IMR-90 (cell line): ENCODE data around the gene EIF4A2. TPM values are rescaled to one million over a fixed set of nuclear protein-coding genes. Genes with fewer than 3 reads are reported as not detected.

ENCODE experiments used
- ATAC-seq: fragments of 200-7000 bp; cut with Tn5 transposase; 2 replicates; pipeline ENCODE4 v1.9.1; 2020; ENCODE audit warnings: low read depth, mild to moderate bottlenecking, moderate library complexity
- BruUV-seq: library from RNA; stranded (reverse); fragments of 400-500 nt; replicated peaks from 2 replicates; lab custom pipeline; 2021; lab: Mats Ljungman, UMichigan
- CTCF ChIA-PET: fragments of 300-600 bp; formaldehyde crosslinking; extraction: SDS; loops from one replicate; lab custom pipeline; 2021; ENCODE audit warnings: antibody characterized with exemption; lab: Yijun Ruan, JAX
- POLR2A ChIA-PET: fragments of 300-600 bp; sonication (Branson Sonifier 250); formaldehyde crosslinking; loops from one replicate; lab custom pipeline; 2022; ENCODE audit warnings: antibody characterized with exemption; ENCODE audit not compliant: unreplicated experiment; lab: Charles Lee
- DNase-seq: peaks from one replicate; pipeline ENCODE4 v3.0.0; 2013
- H2AFZ ChIP-seq: replicated peaks from 2 replicates; pipeline ENCODE3; 2013; ENCODE audit warnings: low read length, mild to moderate bottlenecking; ENCODE audit not compliant: poor library complexity
- H2AK5ac ChIP-seq: 2 replicates; pipeline ENCODE4 v1.6.1; 2013; ENCODE audit warnings: low read depth, low read length, inconsistent platforms
- H2AK9ac ChIP-seq: replicated peaks from 2 replicates; pipeline ENCODE3; 2013; ENCODE audit warnings: mild to moderate bottlenecking, low read depth, low read length, moderate library complexity; ENCODE audit not compliant: poor library complexity
- H2BK120ac ChIP-seq: 2 replicates; pipeline ENCODE4 v1.6.1; 2013; ENCODE audit warnings: low read depth, low read length, inconsistent platforms
- H2BK15ac ChIP-seq: 3 replicates; pipeline ENCODE4 v1.6.1; 2013; ENCODE audit warnings: low read depth, low read length, inconsistent platforms
- H2BK20ac ChIP-seq: 2 replicates; pipeline ENCODE4 v1.6.1; 2013; ENCODE audit warnings: low read depth, mild to moderate bottlenecking, inconsistent platforms, low read length, moderate library complexity
- H2BK5ac ChIP-seq: 2 replicates; pipeline ENCODE4 v1.6.1; 2013; ENCODE audit warnings: mild to moderate bottlenecking, low read depth, low read length, inconsistent platforms; ENCODE audit not compliant: poor library complexity, severe bottlenecking
- H3K14ac ChIP-seq: replicated peaks from 2 replicates; pipeline ENCODE4 v1.6.1; 2013; ENCODE audit warnings: low read depth, low read length, inconsistent platforms
- H3K18ac ChIP-seq: 2 replicates; pipeline ENCODE4 v1.6.1; 2013; ENCODE audit warnings: low read depth, low read length, control low read depth
- H3K23ac ChIP-seq: 2 replicates; pipeline ENCODE4 v1.6.1; 2013; ENCODE audit warnings: low read depth, low read length, inconsistent platforms
- H3K27ac ChIP-seq: 2 replicates; pipeline ENCODE4 v1.5.1; 2013; ENCODE audit warnings: mild to moderate bottlenecking, control low read depth, low read length; ENCODE audit not compliant: insufficient read depth
- H3K27me3 ChIP-seq: 2 replicates; pipeline ENCODE4 v1.6.1; 2013; ENCODE audit warnings: low read length; ENCODE audit not compliant: control insufficient read depth, insufficient read depth
- H3K36me3 ChIP-seq: 2 replicates; pipeline ENCODE4 v1.6.1; 2013; ENCODE audit warnings: low read length, mixed read lengths; ENCODE audit not compliant: control insufficient read depth, insufficient read depth
- H3K4ac ChIP-seq: 2 replicates; pipeline ENCODE4 v1.6.1; 2013; ENCODE audit warnings: low read depth, low read length, inconsistent platforms
- H3K4me1 ChIP-seq: 2 replicates; pipeline ENCODE4 v1.6.1; 2013; ENCODE audit warnings: low read length, mixed read lengths; ENCODE audit not compliant: control insufficient read depth, insufficient read depth
- H3K4me2 ChIP-seq: 2 replicates; pipeline ENCODE4 v1.6.1; 2013; ENCODE audit warnings: low read depth, mild to moderate bottlenecking, control low read depth, low read length, moderate library complexity
- H3K4me3 ChIP-seq: 2 replicates; pipeline ENCODE4 v1.5.1; 2013; ENCODE audit warnings: low read depth, mild to moderate bottlenecking, control low read depth, low read length, moderate library complexity; ENCODE audit not compliant: insufficient read depth
- H3K56ac ChIP-seq: 2 replicates; pipeline ENCODE4 v1.6.1; 2013; ENCODE audit warnings: low read length, inconsistent platforms; ENCODE audit not compliant: insufficient read depth; ENCODE audit errors: extremely low read depth
- H3K79me1 ChIP-seq, 2 experiments: 2 replicates each; pipeline ENCODE4 v1.6.1; 2013; ENCODE audit warnings: low read length in 2 of 2, inconsistent platforms in 1 of 2, low read depth in 1 of 2
- H3K9ac ChIP-seq: 2 replicates; pipeline ENCODE4 v1.6.1; 2013; ENCODE audit warnings: low read depth, low read length, control low read depth
- H3K9me1 ChIP-seq: 2 replicates; pipeline ENCODE4 v1.6.1; 2013; ENCODE audit warnings: low read length, inconsistent platforms; ENCODE audit not compliant: insufficient read depth
- H3K9me3 ChIP-seq: 2 replicates; pipeline ENCODE4 v1.6.1; 2013; ENCODE audit warnings: low read length; ENCODE audit not compliant: control insufficient read depth, insufficient read depth
- H4K20me1 ChIP-seq: 2 replicates; pipeline ENCODE4 v1.6.1; 2013; ENCODE audit warnings: low read length, inconsistent platforms; ENCODE audit not compliant: insufficient read depth
- H4K5ac ChIP-seq: 2 replicates; pipeline ENCODE4 v1.6.1; 2013; ENCODE audit warnings: mild to moderate bottlenecking, low read depth, low read length, control low read depth
- H4K8ac ChIP-seq, 2 experiments: 2 replicates each; pipeline ENCODE4 v1.6.1; 2013; ENCODE audit warnings: low read depth in 2 of 2, low read length in 2 of 2, control low read depth in 1 of 2, inconsistent platforms in 1 of 2
- H4K91ac ChIP-seq: 2 replicates; pipeline ENCODE4 v1.6.1; 2013; ENCODE audit warnings: low read depth, low read length, inconsistent platforms; ENCODE audit not compliant: insufficient read depth
- BHLHE40 ChIP-seq: fragments of 150-350 bp; IDR thresholded peaks from 2 replicates; pipeline ENCODE4 v1.6.1; 2016; ENCODE audit warnings: mild to moderate bottlenecking, low read depth, low read length
- CEBPB ChIP-seq: IDR thresholded peaks from 2 replicates; pipeline ENCODE4 v1.6.1; 2012; ENCODE audit warnings: low read depth, low read length, improper control_type of control experiment
- CTCF ChIP-seq: conservative IDR thresholded peaks from 2 replicates; pipeline ENCODE4 v1.5.1; 2012; ENCODE audit warnings: mild to moderate bottlenecking, low read depth, low read length, improper control_type of control experiment
- RCOR1 ChIP-seq: IDR thresholded peaks from 2 replicates; pipeline ENCODE4 v1.6.1; 2012; ENCODE audit warnings: mild to moderate bottlenecking, low read length, improper control_type of control experiment; ENCODE audit not compliant: insufficient replicate concordance
- USF2 ChIP-seq: fragments of 150-350 bp; IDR thresholded peaks from 2 replicates; pipeline ENCODE4 v1.6.1; 2017; ENCODE audit warnings: mild to moderate bottlenecking, antibody characterized with exemption, low read length, low read depth
- WGBS, 2 experiments: methylation state at CpG; one replicate each; pipeline versions ENCODE4 v1.1.5 to v1.1.7; 2013; ENCODE audit warnings: missing lambda C conversion rate in 2 of 2; ENCODE audit not compliant: insufficient read length in 1 of 2; ENCODE audit errors: extremely low coverage in 2 of 2; 5-methylcytosine and 5-hydroxymethylcytosine counted together
- dilution Hi-C: fragments of 300-500 bp; cut with HindIII; formaldehyde crosslinking; loops from one replicate; pipeline ENCODE4 v1.14.3; 2018; ENCODE audit warnings: low sequenced_read_pairs; ENCODE audit not compliant: unreplicated experiment
- in situ Hi-C: fragments of 300-500 bp; cut with MboI; formaldehyde crosslinking; loops from 3 replicates; pipeline ENCODE4 v1.14.3; 2019; ENCODE audit warnings: low sequenced_read_pairs, inconsistent platforms, mixed read lengths
- intact Hi-C: fragments of 100-400 bp; cut with micrococcal nuclease; formaldehyde crosslinking; loops from 2 replicates; pipeline ENCODE4 v1.10.0; 2022
- polyA plus RNA-seq, 3 experiments: library from polyadenylated mRNA; depleted of rRNA; stranded (reverse); fragments of >200 nt; gene quantifications; 2 replicates each; pipeline ENCODE4 v1.2.3, GENCODE V29; 2012; ENCODE audit warnings: low replicate concordance in 1 of 3
- total RNA-seq: library from RNA; depleted of rRNA; stranded (reverse); fragments of >200 nt; gene quantifications from 2 replicates; pipeline ENCODE4 v1.2.3, GENCODE V29; 2012

Gene EIF4A2
- total and polyA plus RNA-seq, 2 of the 4 experiments (the other 2 are of a cell fraction), result 310 to 320 TPM

GRCh38 chr3:186828340-186828739 is 45.0 kb downstream of the EIF4A2 start:
- Histone ChIP-seq H4K20me1 (no peaks in the 10 kb centered on the region), H3K4me3 (no peak overlapping the region), H3K79me1 (peaks cover 0 to 11% of the 10 kb centered on the region in 2 experiments; a peak in 2 of 4 replicates), H3K14ac (no peak overlapping the region), H2AK9ac (no peak overlapping the region), H3K4ac (no peak overlapping the region), H2AFZ (no peak overlapping the region), H2BK15ac (no peak overlapping the region), H3K27ac (no peak overlapping the region), H2BK20ac (no peak overlapping the region), H4K8ac (no peak overlapping the region), H2BK120ac (no peak overlapping the region), H3K27me3 (peaks cover 35% of the 10 kb centered on the region), H2BK5ac (no peak overlapping the region), H3K23ac (no peak overlapping the region), H3K4me2 (no peak overlapping the region), H3K9me3 (no peaks in the 10 kb centered on the region), H4K91ac (no peak overlapping the region), H3K36me3 (no peaks in the 10 kb centered on the region), H3K56ac (no peak overlapping the region), H3K9ac (no peak overlapping the region), H3K18ac (no peak overlapping the region), H3K4me1 (peaks cover 13% of the 10 kb centered on the region), H3K9me1 (no peaks in the 10 kb centered on the region; the same call in 1 of the 2 replicates), H2AK5ac (no peak overlapping the region), H4K5ac (no peak overlapping the region)
- dilution Hi-C loops, result no loop called here
- WGBS, 2 experiments, result no CpG with 5 or more reads among the region's 5 CpGs
- in situ Hi-C loops, result no loop called here
- BruUV-seq, result no TSS peak
- DNase-seq, result no peak
- POLR2A ChIA-PET, result no interaction called here
- TF ChIP-seq USF2 (no peak), CTCF (no peak), CEBPB (no peak), RCOR1 (no peak), BHLHE40 (no peak)
- ATAC-seq, result no peak
- CTCF ChIA-PET, result interaction anchor here (0.6 kb wide), 1 partner anchor 177 kb away, joined by 4 read pairs; no protein-coding TSS in a partner anchor
- intact Hi-C loops, result loop anchor here (10.0 kb wide), 1 partner anchor 564 kb away; no protein-coding TSS in a partner anchor
